IPS DF 19.7 (cell line): ENCODE results near the gene APBA3.

Experiments used
- DNase-seq: peaks from one replicate; pipeline ENCODE4 v3.0.0-alpha.2; 2013; ENCODE audit warnings: low read depth, low spot score

The APBA3 gene

DNA sequence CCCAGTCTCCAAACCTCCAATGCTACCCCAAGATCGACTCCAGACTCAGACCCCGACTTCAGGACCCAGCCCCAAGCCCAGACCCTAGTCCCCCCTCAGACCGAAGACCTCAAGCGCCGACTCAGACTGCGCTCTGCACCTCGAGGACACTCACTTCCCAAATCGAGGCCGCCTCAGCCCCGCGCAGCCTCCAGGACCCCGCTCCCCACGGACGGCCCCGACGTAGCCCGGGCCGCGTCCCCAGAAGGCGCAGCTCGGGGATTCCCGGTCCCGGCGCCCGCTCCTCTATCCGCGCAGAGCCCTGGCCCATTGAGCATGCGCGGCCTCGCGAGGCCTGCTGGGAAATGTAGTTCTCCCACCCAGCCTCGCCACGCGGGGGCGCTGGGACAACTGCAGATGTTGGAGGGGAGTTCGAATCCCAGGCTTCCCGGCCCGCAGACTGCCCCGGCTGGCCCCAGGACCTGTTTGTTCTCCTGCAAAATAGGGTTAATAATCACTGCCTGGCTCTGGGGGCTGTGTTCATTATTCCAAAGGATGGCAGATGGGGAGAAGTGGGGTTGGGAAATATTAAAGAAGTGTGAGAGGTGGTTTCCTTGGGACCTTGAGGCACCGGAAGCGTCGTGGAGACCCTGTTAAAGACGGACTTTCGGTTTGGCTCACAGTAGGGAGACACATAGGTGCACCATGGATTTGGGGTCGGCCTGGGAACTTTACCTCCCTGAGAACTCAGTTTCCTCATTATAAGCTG is at the start of gene APBA3:
Gene APBA3, minus strand, starts transcription at position 311 of the 748 bp plus-strand sequence. CDS start 1,428 bp downstream, outside the sequence.
- peak; percentile 42 for DNase-seq

DNA sequence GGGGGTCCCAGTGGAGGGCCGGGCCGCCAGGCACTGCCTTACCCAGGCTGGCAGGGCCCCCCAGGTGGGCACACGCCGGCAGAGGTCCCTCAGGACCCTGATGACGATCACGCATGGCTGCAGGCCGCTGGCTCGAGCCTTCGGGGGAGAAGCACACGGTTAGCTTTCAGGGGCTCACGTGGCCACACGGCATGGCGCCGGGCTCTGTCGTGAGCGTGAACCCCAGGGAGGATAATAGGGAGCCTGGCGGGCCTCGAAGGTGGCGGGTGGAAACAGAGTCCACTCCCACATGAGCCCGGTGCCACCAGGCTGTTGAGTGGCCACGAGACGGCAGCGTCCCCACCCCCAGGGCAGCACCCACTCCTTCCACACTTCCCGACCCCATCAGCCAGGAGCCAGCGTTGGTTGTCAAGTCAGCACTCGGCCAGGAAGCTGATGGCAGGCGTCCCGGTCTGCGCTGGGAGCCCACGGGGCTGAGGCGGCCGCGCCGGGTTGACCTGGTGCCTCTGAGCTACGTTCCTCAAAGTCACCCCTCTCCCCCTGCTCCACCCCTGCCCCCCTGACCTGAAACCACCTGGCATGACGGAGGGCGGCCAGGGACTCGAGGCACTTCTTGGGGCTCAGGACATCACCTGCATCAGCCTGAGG is 49.3 kb upstream of the APBA3 start:
- DNase-seq = no peak

DNA sequence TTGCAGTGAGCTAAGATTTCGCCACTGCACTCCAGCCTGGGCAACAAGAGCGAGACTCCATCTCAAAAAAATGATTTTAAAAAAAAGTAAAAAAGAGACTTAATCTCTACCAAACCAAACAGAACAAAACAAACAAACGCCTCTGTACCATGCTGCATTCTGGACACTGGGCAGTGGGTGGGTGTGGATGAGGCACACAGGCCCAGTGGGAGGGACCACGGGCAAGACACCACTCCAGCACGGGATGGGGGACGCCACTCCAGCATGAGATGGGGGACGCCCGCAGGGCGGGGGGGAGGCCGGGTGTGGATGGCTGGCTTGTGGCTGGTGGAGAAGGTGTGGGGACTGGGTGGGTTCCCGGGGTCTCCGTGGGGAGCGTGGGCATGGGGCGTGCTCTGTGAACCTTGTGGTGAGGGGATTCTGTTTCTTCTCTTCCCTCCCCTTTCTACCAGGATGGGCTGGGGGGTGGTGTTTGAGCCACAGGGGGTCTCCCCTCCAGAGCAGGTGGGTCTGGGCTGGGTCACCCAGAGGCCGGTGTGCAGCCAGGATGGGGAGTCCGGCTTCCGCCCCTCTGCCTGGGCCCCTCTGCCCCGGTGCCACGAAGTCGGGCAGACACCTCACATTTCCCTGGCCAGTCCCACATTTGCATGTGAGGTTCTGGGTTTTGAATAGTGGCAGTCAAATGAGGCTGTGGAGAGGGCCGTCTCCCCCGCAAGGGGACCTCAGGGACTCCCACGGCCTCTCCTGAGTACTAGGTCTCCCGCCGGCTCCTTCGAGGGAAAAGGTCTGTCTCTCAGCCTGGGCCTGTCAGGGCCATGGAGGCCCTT is 48.6 kb upstream of the APBA3 start:
- DNase-seq = no peak

DNA sequence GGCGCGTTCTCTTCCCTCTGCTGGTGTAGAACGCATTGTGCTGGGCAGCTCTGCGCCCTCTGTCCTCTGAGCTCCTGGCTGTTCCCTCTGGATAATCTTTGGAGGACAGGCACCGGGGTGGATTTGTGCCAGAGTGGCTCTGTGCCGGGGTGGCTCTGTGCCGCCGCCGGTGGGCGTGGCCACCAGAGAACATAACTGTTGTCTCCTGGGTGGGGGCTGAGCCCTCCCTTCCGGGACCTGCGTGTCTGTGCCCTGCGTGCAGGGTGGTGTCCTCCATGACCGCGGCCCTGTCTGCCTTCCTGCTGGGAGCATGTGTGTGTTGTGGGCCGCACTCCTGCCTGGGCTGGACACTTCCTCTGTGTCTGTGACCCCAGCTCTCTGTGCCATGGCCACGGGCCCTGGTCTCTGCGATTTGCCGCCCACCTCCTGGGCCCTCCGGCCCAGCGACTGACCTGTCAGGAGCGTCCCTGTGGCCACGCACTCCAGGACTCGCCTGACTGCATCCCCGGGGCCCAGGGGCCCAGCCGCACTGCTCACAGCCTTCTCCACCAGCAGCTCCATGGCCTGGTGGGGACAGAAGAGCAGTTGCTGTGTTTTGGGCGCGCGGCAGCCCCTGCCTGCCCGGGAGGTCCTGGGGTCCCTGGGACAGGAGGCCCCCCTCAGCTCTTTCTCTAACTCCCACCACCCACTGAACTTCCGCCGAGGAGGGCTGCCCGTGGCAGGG is 47.1 kb upstream of the APBA3 start:
- DNase-seq = no peak

- no peak for DNase-seq
These were observed 46.3 kb upstream of the APBA3 start for GRCh38 chr19:3807574-3808354.

GRCh38 chr19:3807131-3807480 is 45.6 kb upstream of the APBA3 start:
- no peak for DNase-seq

- DNase-seq = no peak
These were observed 44.4 kb upstream of the APBA3 start for GRCh38 chr19:3805859-3806258.

GRCh38 chr19:3804429-3804828 is 42.9 kb upstream of the APBA3 start:
- DNase-seq = no peak

DNA sequence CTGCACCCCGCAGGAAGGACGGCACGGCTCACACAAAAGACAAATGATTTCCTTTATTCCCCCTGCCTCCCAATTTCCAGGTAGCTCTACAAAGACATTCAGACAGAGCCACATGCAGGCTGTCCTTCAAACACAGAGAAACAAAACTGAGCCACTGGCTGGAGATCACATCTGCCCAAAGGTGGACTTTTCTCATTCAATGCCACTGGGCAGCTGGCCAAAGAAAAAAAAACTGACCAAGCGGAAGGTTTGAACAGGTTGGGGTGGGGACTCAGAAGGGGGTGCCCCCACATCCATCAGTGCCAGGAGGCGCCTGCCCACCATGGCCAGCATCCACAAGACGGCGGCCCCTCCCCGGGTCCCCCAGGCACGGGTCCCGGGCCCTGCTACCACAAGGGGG is 42.5 kb upstream of the APBA3 start:
- DNase-seq = no peak

DNA sequence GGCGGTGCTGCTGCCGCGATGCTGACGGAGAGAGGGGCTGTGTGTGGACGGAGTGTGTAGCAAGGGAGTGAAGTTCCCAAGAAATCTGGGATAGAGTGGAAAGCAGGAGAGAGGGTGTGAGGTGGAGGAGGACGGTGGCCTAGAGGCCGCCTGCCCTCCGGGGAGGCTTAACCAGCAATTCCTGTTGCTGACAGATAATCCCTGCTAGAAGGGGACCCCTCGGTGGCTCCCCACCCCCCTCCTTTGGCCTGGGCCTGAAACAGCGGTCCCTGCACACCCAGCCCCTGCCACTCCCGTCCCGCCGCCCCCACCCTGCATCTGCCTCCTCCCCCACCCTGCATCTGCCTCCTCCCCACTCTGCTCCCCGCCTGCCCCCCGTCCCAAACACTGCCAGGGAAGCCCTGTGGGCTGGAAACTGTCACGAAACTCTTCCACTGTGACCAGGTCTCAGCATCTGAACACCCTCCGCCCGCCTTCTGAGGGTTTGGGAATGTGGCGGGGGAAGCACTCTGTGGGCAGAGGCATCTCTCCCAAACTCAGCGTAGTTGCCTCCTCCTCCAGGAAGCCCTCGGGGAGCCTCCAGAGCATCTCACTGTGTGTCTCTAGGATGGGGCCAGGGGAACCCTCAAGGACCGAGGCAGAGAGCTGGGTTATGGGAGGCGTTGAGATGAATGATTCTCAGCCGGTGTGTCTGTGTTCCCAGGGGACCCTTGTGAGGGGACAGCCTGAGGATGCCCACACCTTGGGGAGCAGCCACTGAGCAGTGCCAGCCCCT is 41.8 kb upstream of the APBA3 start:
- no peak for DNase-seq

GRCh38 chr19:3801412-3802096 is 40.1 kb upstream of the APBA3 start:
- DNase-seq = peak; percentile 28

GRCh38 chr19:3800996-3801395 is 39.5 kb upstream of the APBA3 start:
- DNase-seq = no peak

- DNase-seq = no peak
These were observed 36.6 kb upstream of the APBA3 start for GRCh38 chr19:3798137-3798536.

DNA sequence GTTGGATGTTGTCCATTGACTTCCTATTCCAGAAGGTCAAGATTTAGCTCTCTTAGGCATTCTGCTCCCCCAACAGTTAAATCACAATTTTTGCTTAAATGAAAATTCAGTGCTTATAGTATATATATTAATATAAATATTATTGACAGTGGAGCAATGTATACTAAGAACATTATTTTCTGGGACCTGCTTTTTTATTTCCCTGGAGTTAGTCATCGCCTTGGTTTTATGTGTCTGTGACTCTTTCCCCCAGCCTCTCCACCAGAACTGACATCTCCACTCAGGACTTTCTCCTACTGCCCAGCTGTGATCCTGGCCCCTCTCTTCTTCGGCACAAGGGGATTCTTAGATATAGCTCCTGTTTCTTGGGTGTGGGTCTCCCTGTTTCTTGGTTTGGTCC is 34.9 kb upstream of the APBA3 start:
- DNase-seq = no peak

- no peak for DNase-seq
These were observed 32.3 kb upstream of the APBA3 start for GRCh38 chr19:3793799-3794198.

DNA sequence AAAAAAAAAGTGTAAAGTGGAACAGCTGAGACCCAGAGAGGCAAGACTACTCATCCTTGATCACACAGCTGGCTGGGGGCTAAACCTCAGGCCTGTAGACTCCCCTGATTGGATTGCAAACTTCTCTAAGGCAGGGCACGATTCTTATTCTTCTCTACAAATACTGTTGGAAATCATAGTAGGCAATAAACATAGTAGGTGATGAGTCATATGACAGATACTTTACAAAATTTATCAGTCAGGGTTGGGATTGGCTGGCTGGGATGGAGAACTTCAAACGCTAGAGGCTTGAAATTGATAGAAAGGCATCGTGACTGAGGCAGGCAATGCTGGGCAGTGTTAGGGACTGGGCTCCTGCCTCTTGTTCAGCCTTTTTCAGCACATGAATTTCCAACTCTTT is 30.6 kb upstream of the APBA3 start:
- DNase-seq = no peak

DNA sequence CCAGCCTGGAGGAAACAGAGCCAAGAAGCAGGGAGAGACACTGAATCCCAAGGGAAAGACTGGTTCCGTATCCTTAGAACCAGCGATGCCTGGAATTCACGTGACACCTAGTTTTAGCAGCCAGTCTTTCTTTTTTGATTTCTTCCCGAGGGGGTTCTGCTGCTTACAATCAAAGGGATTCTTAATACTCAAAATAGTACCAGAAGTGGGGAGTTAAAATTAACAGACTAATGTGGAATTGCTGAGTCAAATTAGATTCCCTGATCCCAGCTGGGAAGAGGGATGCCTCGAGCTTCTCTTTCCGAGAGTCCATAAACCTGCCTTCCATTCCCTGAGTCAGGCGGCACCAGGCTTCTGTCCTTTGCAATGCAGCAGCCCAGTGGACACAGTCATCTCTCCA is 29.4 kb upstream of the APBA3 start:
- no peak for DNase-seq

DNA sequence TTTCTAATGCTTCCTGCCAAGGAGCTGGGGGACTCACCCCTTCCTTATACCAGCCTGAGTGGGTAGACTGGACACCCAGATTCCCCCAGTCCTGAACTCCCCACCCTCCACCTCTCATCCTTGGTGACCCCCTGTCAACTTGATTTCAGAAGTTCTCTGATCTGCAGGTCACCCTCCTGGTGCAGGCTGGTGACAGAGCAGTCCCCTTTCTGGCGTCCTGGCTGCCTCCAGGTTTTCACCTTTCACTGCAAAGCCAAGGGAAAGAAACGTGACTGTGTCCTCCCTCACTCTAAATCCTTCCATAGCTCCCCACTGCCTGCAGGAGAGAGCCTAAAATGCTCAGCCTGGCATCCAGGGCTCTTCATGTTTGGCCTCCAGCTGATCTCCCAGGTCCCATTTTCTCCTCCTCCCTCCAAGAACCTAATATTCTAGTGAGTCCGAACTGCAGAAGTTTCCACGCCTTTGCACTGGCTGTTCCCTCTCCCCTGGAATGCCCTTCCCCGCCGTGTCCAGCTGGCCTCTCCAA is 28.8 kb upstream of the APBA3 start:
- no peak for DNase-seq

- no peak for DNase-seq
These were observed 27.7 kb upstream of the APBA3 start for GRCh38 chr19:3788996-3789778.
